Neural progenitor cell (in vitro differentiated cells): Measurements from ENCODE around the gene TRIM14. TPM values are rescaled to one million over a fixed set of nuclear protein-coding genes. Genes with fewer than 3 reads are reported as not detected.

Source experiments
- DNase-seq: peaks from one replicate; pipeline ENCODE4 v3.0.0-alpha.2; 2016; ENCODE audit warnings: low spot score
- H2AFZ ChIP-seq: fragments of 200-600 bp; sonication (generic); replicated peaks from 2 replicates; pipeline ENCODE4 v1.6.1; 2016; ENCODE audit warnings: antibody characterized with exemption
- H3F3A ChIP-seq: fragments of 200-600 bp; sonication (generic); 2 replicates; pipeline ENCODE4 v1.6.1; 2016; ENCODE audit warnings: antibody characterized with exemption, low read depth
- H3K27ac ChIP-seq: fragments of 200-600 bp; sonication (generic); 2 replicates; pipeline ENCODE4 v1.5.1; 2016; ENCODE audit warnings: mild to moderate bottlenecking
- H3K27me3 ChIP-seq: fragments of 200-600 bp; sonication (generic); 2 replicates; pipeline ENCODE4 v1.6.1; 2016; ENCODE audit warnings: mild to moderate bottlenecking, moderate library complexity
- H3K36me3 ChIP-seq: fragments of 200-600 bp; sonication (generic); 2 replicates; pipeline ENCODE4 v1.5.1; 2016
- H3K4me1 ChIP-seq: fragments of 200-600 bp; sonication (generic); 2 replicates; pipeline ENCODE4 v1.6.1; 2016; ENCODE audit warnings: mixed run types
- H3K4me2 ChIP-seq: fragments of 200-600 bp; sonication (generic); 2 replicates; pipeline ENCODE4 v1.6.1; 2016
- H3K4me3 ChIP-seq: fragments of 200-600 bp; sonication (generic); 2 replicates; pipeline ENCODE4 v1.5.1; 2016
- H3K79me2 ChIP-seq: fragments of 200-600 bp; sonication (generic); 2 replicates; pipeline ENCODE4 v1.6.1; 2016; ENCODE audit warnings: low read depth
- H3K9ac ChIP-seq: fragments of 200-600 bp; sonication (generic); 2 replicates; pipeline ENCODE4 v1.6.1; 2016
- H3K9me3 ChIP-seq: fragments of 200-600 bp; sonication (generic); 2 replicates; pipeline ENCODE4 v1.5.1; 2016; ENCODE audit warnings: low read depth
- H4K20me1 ChIP-seq: fragments of 200-600 bp; sonication (generic); 2 replicates; pipeline ENCODE4 v1.6.1; 2016; ENCODE audit warnings: low read depth
- H3K27ac Mint-ChIP-seq: 3 replicates; pipeline ENCODE4 v1.8.0; 2021; ENCODE audit warnings: mixed read lengths
- H3K27me3 Mint-ChIP-seq: 2 replicates; pipeline ENCODE4 v1.8.0; 2022; ENCODE audit warnings: low read depth, mild to moderate bottlenecking, inconsistent platforms, moderate library complexity, mixed read lengths; ENCODE audit not compliant: insufficient read depth
- H3K36me3 Mint-ChIP-seq: 3 replicates; pipeline ENCODE4 v1.8.0; 2021; ENCODE audit warnings: mixed read lengths
- H3K4me1 Mint-ChIP-seq: 3 replicates; pipeline ENCODE4 v1.8.0; 2021; ENCODE audit warnings: mixed read lengths
- H3K4me3 Mint-ChIP-seq: 3 replicates; pipeline ENCODE4 v1.8.0; 2021; ENCODE audit warnings: mild to moderate bottlenecking, moderate library complexity, mixed read lengths
- H3K9me3 Mint-ChIP-seq: 3 replicates; pipeline ENCODE4 v1.8.0; 2020; ENCODE audit warnings: mixed read lengths
- CTCF ChIP-seq: fragments of 200-600 bp; sonication (generic); IDR thresholded peaks from 2 replicates; pipeline ENCODE4 v1.5.1; 2017; ENCODE audit warnings: antibody characterized with exemption, mild to moderate bottlenecking
- EZH2 ChIP-seq: fragments of 200-600 bp; sonication (generic); IDR thresholded peaks from 2 replicates; pipeline ENCODE4 v1.6.1; 2017; ENCODE audit warnings: antibody characterized with exemption, mild to moderate bottlenecking, moderate library complexity
- EZH2phosphoT487 ChIP-seq: fragments of 200-600 bp; sonication (generic); IDR thresholded peaks from 2 replicates; pipeline ENCODE4 v1.6.1; 2017; ENCODE audit warnings: antibody characterized with exemption
- total RNA-seq: library from RNA; depleted of rRNA; stranded (reverse); fragments of >200 nt; gene quantifications from 2 replicates; pipeline ENCODE4 v1.2.3, GENCODE V29; 2015; ENCODE audit warnings: low replicate concordance

The TRIM14 gene
- total RNA-seq: 0.17 and 2.7 TPM in 2 replicates

GRCh38 chr9:98118640-98119601, at the start of gene TRIM14:
TSS of gene TRIM14 (minus strand) at chr9:98119222. CDS start at chr9:98119188, 34 bp downstream.
- Histone ChIP-seq H3K36me3 (no peaks in the 10 kb centered on the region), H3K27me3 (peaks cover 33% of the 10 kb centered on the region), H3K9me3 (no peaks in the 10 kb centered on the region), H3K9ac (no peak within 1 kb of the TSS), H2AFZ (peak within 1 kb of the TSS; percentile 85), H3K79me2 (no peaks in the 10 kb centered on the region), H3K4me3 (peak within 1 kb of the TSS; percentile 48), H4K20me1 (no peaks in the 10 kb centered on the region), H3F3A (peaks cover 21% of the 10 kb centered on the region), H3K27ac (no peak within 1 kb of the TSS), H3K4me2 (peak within 1 kb of the TSS; percentile 75), H3K4me1 (no peaks in the 10 kb centered on the region)
- peak; percentile 80 for DNase-seq
- Mint-ChIP-seq H3K36me3 (no peaks in the 10 kb centered on the region), H3K27me3 (peaks cover 26% of the 10 kb centered on the region), H3K4me3 (peak within 1 kb of the TSS; percentile 77), H3K27ac (no peak within 1 kb of the TSS), H3K4me1 (peaks cover 6% of the 10 kb centered on the region), H3K9me3 (no peaks in the 10 kb centered on the region)
- peak; percentile 22 for TF ChIP-seq CTCF
- TF ChIP-seq EZH2: peak; percentile 69
- no peak for TF ChIP-seq EZH2phosphoT487

GRCh38 chr9:98168153-98168780, 49.2 kb upstream of the TRIM14 start:
- no peak for DNase-seq
- no peak overlapping the region for H3K27ac Mint-ChIP-seq
- Histone ChIP-seq H3K36me3 (no peaks in the 10 kb centered on the region), H3F3A (peaks cover 17% of the 10 kb centered on the region), H3K9ac (no peak overlapping the region), H3K79me2 (no peaks in the 10 kb centered on the region), H2AFZ (no peak overlapping the region), H3K9me3 (no peaks in the 10 kb centered on the region), H3K27me3 (no peaks in the 10 kb centered on the region), H3K4me2 (peak overlapping the region; percentile 55), H3K4me3 (no peak overlapping the region), H4K20me1 (no peaks in the 10 kb centered on the region), H3K27ac (no peak overlapping the region), H3K4me1 (peaks cover 29% of the 10 kb centered on the region)
- H3K4me1 Mint-ChIP-seq: peaks cover 55% of the 10 kb centered on the region
- H3K27me3 Mint-ChIP-seq: peaks cover 17% of the 10 kb centered on the region
- TF ChIP-seq CTCF (no peak), EZH2 (no peak)
- no peak overlapping the region for H3K4me3 Mint-ChIP-seq
- no peaks in the 10 kb centered on the region for H3K36me3 Mint-ChIP-seq
- peaks cover 2% of the 10 kb centered on the region for H3K9me3 Mint-ChIP-seq

GRCh38 chr9:98164912-98165311, 45.9 kb upstream of the TRIM14 start:
- H2AFZ ChIP-seq: no peak overlapping the region
- peaks cover 13% of the 10 kb centered on the region for H3K4me1 ChIP-seq
- peaks cover 10% of the 10 kb centered on the region for H3F3A ChIP-seq
- no peak overlapping the region for H3K4me2 ChIP-seq
- no peak overlapping the region for H3K9ac ChIP-seq
- H3K27me3 ChIP-seq: no peaks in the 10 kb centered on the region
- H4K20me1 ChIP-seq: no peaks in the 10 kb centered on the region
- no peak overlapping the region for H3K27ac ChIP-seq
- Mint-ChIP-seq H3K27ac (no peak overlapping the region), H3K4me1 (peaks cover 33% of the 10 kb centered on the region), H3K36me3 (no peaks in the 10 kb centered on the region), H3K27me3 (peaks cover 8% of the 10 kb centered on the region), H3K9me3 (peaks cover 2% of the 10 kb centered on the region), H3K4me3 (no peak overlapping the region)
- H3K79me2 ChIP-seq: no peaks in the 10 kb centered on the region
- no peaks in the 10 kb centered on the region for H3K36me3 ChIP-seq
- TF ChIP-seq CTCF (no peak), EZH2 (no peak), EZH2phosphoT487 (no peak)
- no peak overlapping the region for H3K4me3 ChIP-seq
- H3K9me3 ChIP-seq: no peaks in the 10 kb centered on the region
- DNase-seq: no peak
